NB4 (cell line): Measurements from ENCODE around the gene PUSL1.

Experiments
- DNase-seq: peaks from one replicate; pipeline ENCODE4 v3.0.0; 2010; ENCODE audit warnings: low read depth
- H3K4me3 ChIP-seq: one replicate; pipeline ENCODE4 v1.5.1; 2011; ENCODE audit warnings: mild to moderate bottlenecking, low read depth, low read length, moderate library complexity
- MYC ChIP-seq: IDR thresholded peaks from 2 replicates; pipeline ENCODE4 v1.6.1; 2011; ENCODE audit warnings: low read depth, low read length
- POLR2A ChIP-seq: IDR thresholded peaks from 2 replicates; pipeline ENCODE4 v1.6.1; 2011; ENCODE audit warnings: mild to moderate bottlenecking; ENCODE audit not compliant: insufficient read length; ENCODE audit errors: extremely low read depth
- TF ChIP-seq, protein P1 (sequence below): IDR thresholded peaks from one replicate; pipeline ENCODE4 v1.5.1; 2012; ENCODE audit warnings: low read depth, low read length
- TF ChIP-seq, protein P2 (sequence below): IDR thresholded peaks from 2 replicates; pipeline ENCODE4 v1.6.1; 2011; ENCODE audit warnings: low read depth, low read length

Gene PUSL1

DNA sequence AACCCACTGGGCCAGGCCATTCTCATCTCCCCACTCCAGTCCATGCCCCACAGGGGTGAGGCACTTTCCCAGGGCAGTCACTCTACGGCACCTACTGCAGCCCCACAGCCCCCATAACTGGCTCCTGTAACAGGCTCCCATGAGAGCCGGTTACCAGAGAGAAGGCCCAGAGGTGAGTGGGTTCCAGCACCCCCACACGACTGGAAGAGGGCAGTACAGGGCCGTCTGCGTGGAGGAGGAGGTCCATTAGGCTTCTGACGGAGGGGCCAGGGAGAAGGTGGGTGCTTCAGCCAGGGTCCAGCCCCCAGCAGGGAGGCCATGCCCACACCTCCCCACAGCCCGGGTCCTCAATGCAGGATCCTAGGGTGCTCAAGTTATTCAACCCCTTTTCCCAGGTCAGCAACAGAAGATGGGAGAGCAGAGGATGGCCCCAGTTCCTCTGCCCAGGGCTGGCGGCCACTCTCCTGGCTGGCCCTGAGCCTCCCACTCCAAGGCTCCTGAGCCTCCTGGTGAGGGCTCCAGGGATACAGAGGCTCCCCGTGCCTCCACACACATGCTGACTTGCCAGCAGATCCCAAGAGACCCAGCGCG lies 2.2 kb upstream of the PUSL1 start:
- TF ChIP-seq, protein P1, sequence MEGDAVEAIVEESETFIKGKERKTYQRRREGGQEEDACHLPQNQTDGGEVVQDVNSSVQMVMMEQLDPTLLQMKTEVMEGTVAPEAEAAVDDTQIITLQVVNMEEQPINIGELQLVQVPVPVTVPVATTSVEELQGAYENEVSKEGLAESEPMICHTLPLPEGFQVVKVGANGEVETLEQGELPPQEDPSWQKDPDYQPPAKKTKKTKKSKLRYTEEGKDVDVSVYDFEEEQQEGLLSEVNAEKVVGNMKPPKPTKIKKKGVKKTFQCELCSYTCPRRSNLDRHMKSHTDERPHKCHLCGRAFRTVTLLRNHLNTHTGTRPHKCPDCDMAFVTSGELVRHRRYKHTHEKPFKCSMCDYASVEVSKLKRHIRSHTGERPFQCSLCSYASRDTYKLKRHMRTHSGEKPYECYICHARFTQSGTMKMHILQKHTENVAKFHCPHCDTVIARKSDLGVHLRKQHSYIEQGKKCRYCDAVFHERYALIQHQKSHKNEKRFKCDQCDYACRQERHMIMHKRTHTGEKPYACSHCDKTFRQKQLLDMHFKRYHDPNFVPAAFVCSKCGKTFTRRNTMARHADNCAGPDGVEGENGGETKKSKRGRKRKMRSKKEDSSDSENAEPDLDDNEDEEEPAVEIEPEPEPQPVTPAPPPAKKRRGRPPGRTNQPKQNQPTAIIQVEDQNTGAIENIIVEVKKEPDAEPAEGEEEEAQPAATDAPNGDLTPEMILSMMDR = peak; percentile 10
- TF ChIP-seq MYC = no peak
- peak overlapping the region; percentile 58 for H3K4me3 ChIP-seq
- DNase-seq = peak; percentile 66

DNA sequence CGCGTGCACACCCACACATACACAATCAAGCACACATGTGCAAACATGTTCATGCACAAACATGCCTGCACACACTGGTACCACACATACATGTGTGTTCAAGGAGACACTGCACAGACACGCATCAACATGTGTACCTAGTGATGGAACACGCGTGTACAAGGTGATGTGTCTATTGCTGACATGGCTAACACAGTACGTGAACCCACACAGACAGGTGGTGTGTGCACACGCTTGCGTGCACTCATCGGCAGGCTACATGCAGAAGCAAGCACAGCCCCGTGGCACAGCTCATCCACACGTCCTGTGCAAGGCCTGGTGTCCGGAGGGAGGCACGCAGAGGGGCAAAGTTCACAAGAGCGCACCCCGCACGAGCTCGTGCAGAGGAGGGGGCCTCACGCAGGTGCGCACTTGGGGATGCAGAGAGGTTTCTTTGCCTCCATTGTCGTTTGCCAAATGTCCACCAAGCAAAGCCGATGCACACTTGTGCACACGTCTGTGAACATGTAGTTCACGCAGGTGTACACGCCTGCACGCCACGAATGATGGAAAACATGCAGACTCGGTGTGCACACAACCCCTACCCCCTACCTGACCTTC lies 1.6 kb upstream of the PUSL1 start:
- peak overlapping the region; percentile 58 for H3K4me3 ChIP-seq
- DNase-seq = no peak
- TF ChIP-seq, protein P1 = no peak
- TF ChIP-seq POLR2A (no peak), MYC (no peak)
- TF ChIP-seq, protein P2, sequence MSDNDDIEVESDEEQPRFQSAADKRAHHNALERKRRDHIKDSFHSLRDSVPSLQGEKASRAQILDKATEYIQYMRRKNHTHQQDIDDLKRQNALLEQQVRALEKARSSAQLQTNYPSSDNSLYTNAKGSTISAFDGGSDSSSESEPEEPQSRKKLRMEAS = no peak

DNA sequence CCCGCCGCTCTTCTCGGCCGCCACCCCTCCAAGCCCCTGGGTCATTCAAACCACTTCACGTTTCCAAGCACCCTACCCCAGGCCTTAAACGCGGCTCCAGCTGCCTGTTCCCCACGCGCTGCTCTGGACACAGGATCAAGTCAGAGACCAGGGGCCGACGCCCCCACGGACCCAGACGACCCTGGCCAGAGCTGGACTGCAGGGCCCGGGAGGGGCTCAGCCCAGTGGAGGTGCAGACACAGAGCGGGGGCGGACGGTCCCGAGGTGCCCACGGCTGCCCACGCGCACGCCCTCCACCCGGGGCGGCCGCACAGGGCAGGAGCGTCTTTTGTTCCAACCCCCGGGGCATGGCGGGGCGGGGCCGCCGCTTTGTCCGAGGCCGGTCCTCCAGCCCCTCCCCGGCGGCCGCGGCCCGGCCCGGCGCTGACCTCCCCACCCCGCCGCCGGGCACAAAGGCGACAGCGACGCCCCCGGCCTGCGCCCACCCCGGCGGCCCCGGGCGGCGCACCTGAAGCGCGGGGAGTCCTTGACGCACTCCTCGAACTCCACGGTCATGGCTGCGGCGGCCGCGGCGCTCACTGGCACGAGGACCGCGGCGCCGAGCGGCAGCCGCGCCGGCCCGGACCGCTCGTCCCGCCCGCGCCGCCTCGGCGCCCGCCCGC lies 1.0 kb upstream of the PUSL1 start:
- peak; percentile 36 for DNase-seq
- H3K4me3 ChIP-seq = peak overlapping the region; percentile 58
- TF ChIP-seq, protein P1 = no peak
- TF ChIP-seq POLR2A = no peak
- TF ChIP-seq, protein P2 = no peak
- no peak for TF ChIP-seq MYC

DNA sequence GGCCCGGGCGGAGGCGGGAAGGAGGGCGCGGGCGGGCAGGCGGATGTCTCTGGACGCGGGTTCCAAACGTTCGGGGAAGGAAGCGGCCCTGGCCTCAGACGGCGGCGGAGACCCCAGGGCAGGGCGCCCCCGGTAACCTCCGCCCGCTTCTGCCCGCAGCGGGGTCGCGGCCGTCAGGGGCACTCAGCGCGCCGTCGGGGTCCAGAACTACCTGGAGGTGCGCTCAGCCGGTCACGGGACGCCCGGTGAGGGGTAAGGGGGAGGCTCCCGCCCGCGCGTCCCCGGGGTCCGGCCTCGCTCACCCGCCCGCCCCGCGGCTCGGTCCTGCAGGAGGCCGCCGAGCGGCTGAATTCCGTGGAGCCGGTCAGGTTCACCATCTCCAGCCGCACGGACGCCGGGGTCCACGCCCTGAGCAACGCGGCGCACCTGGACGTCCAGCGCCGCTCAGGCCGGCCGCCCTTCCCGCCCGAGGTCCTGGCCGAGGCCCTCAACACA lies 406 bp downstream of the PUSL1 start:
- TF ChIP-seq POLR2A (no peak), MYC (no peak)
- TF ChIP-seq, protein P1 = no peak
- TF ChIP-seq, protein P2 = no peak
- peak overlapping the region; percentile 61 for H3K4me3 ChIP-seq
- DNase-seq = no peak

DNA sequence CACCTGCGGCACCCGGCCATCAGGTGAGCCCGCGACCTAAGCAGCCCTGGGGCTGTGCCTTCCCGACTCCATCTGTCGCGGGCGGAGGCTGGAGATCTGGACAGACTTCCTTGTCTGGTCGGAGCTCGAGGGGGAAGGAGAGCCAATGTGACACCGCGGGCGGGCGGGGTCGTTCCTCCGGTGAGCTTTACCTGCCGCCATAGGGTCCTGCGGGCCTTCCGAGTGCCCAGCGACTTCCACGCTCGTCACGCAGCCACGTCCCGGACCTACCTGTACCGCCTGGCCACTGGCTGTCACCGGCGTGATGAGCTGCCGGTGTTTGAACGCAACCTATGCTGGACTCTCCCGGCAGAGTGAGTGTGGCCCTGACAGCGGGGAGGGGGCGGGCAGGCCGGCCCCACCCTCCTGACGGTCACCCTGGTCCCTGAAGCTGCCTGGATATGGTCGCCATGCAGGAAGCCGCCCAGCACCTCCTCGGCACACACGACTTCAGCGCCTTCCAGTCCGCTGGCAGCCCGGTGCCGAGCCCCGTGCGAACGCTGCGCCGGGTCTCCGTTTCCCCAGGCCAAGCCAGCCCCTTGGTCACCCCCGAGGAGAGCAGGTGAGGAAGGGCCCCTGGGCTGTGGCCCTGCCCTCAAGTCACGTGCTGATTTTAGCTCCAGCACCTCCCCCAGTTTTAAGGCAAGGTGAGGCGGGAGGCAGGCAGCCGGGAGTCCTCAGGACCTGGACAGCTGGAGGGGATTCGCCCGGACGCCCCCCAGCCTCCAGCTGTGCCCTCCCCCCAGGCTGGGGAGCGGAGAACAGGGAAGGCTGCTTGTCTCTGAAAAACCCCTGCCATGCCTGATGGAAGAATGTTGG lies 1.1 kb downstream of the PUSL1 start:
- peak overlapping the region; percentile 61 for H3K4me3 ChIP-seq
- TF ChIP-seq POLR2A (no peak), MYC (no peak)
- TF ChIP-seq, protein P2 = no peak
- TF ChIP-seq, protein P1 = no peak
- peak; percentile 51 for DNase-seq
